Right lobe of liver (tissue), 4 donors: Measurements from ENCODE around the gene FMNL2.

Experiments used
- CTCF ChIP-seq, 4 donors: fragments of 200-600 bp in 3 of 4; fragments of 450-650 bp in 1 of 4; IDR thresholded peaks; one replicate each; pipeline versions ENCODE4 v1.5.1 to v1.8.0; 2016 to 2022; ENCODE audit warnings: antibody characterized with exemption in 4 of 4, mild to moderate bottlenecking in 2 of 4
- POLR2A ChIP-seq: fragments of 450-650 bp; IDR thresholded peaks from one replicate; pipeline ENCODE4 v1.6.1; 2017; ENCODE audit warnings: antibody characterized with exemption, mild to moderate bottlenecking
- donor health status: DM: no; HTN: no; CAD: no.
- donor health status: DM: no; HTN: no; CAD: no.
- donor health status: DM: no; HTN: yes; CAD: no.

- TF ChIP-seq CTCF (IDR thresholded peaks at IDR 0.05) = no peak
- TF ChIP-seq POLR2A = no peak
Observed at GRCh38 chr2:152555048-152555447, 220.1 kb downstream of the FMNL2 start.
